ENCODE results near the gene AKAP5. TPM values are rescaled to one million over a fixed set of nuclear protein-coding genes. Genes with fewer than 3 reads are reported as not detected.

The AKAP5 gene
- total and polyA plus RNA-seq, 2 of the 8 experiments (the other 6 are each of a cell fraction or from before 2014, with no cell fraction given): 0.50 to 3.8 TPM

GRCh38 chr14:64419003-64419402 lies 46.3 kb upstream of the AKAP5 start (continued):
- TF ChIP-seq, protein P1, sequence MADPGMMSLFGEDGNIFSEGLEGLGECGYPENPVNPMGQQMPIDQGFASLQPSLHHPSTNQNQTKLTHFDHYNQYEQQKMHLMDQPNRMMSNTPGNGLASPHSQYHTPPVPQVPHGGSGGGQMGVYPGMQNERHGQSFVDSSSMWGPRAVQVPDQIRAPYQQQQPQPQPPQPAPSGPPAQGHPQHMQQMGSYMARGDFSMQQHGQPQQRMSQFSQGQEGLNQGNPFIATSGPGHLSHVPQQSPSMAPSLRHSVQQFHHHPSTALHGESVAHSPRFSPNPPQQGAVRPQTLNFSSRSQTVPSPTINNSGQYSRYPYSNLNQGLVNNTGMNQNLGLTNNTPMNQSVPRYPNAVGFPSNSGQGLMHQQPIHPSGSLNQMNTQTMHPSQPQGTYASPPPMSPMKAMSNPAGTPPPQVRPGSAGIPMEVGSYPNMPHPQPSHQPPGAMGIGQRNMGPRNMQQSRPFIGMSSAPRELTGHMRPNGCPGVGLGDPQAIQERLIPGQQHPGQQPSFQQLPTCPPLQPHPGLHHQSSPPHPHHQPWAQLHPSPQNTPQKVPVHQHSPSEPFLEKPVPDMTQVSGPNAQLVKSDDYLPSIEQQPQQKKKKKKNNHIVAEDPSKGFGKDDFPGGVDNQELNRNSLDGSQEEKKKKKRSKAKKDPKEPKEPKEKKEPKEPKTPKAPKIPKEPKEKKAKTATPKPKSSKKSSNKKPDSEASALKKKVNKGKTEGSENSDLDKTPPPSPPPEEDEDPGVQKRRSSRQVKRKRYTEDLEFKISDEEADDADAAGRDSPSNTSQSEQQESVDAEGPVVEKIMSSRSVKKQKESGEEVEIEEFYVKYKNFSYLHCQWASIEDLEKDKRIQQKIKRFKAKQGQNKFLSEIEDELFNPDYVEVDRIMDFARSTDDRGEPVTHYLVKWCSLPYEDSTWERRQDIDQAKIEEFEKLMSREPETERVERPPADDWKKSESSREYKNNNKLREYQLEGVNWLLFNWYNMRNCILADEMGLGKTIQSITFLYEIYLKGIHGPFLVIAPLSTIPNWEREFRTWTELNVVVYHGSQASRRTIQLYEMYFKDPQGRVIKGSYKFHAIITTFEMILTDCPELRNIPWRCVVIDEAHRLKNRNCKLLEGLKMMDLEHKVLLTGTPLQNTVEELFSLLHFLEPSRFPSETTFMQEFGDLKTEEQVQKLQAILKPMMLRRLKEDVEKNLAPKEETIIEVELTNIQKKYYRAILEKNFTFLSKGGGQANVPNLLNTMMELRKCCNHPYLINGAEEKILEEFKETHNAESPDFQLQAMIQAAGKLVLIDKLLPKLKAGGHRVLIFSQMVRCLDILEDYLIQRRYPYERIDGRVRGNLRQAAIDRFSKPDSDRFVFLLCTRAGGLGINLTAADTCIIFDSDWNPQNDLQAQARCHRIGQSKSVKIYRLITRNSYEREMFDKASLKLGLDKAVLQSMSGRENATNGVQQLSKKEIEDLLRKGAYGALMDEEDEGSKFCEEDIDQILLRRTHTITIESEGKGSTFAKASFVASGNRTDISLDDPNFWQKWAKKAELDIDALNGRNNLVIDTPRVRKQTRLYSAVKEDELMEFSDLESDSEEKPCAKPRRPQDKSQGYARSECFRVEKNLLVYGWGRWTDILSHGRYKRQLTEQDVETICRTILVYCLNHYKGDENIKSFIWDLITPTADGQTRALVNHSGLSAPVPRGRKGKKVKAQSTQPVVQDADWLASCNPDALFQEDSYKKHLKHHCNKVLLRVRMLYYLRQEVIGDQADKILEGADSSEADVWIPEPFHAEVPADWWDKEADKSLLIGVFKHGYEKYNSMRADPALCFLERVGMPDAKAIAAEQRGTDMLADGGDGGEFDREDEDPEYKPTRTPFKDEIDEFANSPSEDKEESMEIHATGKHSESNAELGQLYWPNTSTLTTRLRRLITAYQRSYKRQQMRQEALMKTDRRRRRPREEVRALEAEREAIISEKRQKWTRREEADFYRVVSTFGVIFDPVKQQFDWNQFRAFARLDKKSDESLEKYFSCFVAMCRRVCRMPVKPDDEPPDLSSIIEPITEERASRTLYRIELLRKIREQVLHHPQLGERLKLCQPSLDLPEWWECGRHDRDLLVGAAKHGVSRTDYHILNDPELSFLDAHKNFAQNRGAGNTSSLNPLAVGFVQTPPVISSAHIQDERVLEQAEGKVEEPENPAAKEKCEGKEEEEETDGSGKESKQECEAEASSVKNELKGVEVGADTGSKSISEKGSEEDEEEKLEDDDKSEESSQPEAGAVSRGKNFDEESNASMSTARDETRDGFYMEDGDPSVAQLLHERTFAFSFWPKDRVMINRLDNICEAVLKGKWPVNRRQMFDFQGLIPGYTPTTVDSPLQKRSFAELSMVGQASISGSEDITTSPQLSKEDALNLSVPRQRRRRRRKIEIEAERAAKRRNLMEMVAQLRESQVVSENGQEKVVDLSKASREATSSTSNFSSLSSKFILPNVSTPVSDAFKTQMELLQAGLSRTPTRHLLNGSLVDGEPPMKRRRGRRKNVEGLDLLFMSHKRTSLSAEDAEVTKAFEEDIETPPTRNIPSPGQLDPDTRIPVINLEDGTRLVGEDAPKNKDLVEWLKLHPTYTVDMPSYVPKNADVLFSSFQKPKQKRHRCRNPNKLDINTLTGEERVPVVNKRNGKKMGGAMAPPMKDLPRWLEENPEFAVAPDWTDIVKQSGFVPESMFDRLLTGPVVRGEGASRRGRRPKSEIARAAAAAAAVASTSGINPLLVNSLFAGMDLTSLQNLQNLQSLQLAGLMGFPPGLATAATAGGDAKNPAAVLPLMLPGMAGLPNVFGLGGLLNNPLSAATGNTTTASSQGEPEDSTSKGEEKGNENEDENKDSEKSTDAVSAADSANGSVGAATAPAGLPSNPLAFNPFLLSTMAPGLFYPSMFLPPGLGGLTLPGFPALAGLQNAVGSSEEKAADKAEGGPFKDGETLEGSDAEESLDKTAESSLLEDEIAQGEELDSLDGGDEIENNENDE (IDR thresholded peaks at IDR 0.05; ENCODE audit: insufficient replicate concordance, low read length): no peak
- TF ChIP-seq TAF7 (optimal IDR thresholded peaks at IDR 0.05; ENCODE audit: borderline replicate concordance, low read depth, low read length): no peak
- no peak for TF ChIP-seq RBBP5 (IDR thresholded peaks at IDR 0.05; ENCODE audit: borderline replicate concordance, low read depth, low read length)
